HepG2 (cell line): Measurements from ENCODE around the gene PCSK2. TPM values are rescaled to one million over a fixed set of nuclear protein-coding genes. Genes with fewer than 3 reads are reported as not detected.

ENCODE experiments used
- ATAC-seq: fragments of 200-7000 bp; cut with Tn5 transposase; 3 replicates; pipeline ENCODE4 v1.9.1; 2020; ENCODE audit warnings: mild to moderate bottlenecking, moderate library complexity
- BruUV-seq: library from RNA; stranded (reverse); fragments of 400-500 nt; replicated peaks from 2 replicates; lab custom pipeline; 2021; lab: Mats Ljungman, UMichigan
- CTCF ChIA-PET: fragments of 300-600 bp; formaldehyde crosslinking; extraction: SDS; loops from one replicate; lab custom pipeline; 2021; ENCODE audit warnings: low total read pairs, inconsistent platforms, low intra/inter-chr PET ratio; lab: Yijun Ruan, JAX
- POLR2A ChIA-PET: fragments of 350-600 bp; sonication (Branson Sonifier 250); formaldehyde crosslinking; loops from one replicate; lab custom pipeline; 2020; ENCODE audit warnings: antibody characterized with exemption, inconsistent platforms; lab: Yijun Ruan, JAX
- DNase-seq: peaks from one replicate; pipeline ENCODE4 v3.0.0-alpha.2; 2015; ENCODE audit warnings: low spot score
- FAIRE-seq: peaks from 3 replicates; lab custom pipeline; 2011; peaks lifted over from hg19 to GRCh38; lab: Jason Lieb, UNC
- H2AFZ ChIP-seq: one replicate; pipeline ENCODE4 v1.6.1; 2011; ENCODE audit warnings: low read length, inconsistent platforms
- H3K27ac ChIP-seq: fragments of 300-600 bp; 3 replicates; pipeline ENCODE4 v1.8.0; 2011; ENCODE audit warnings: mixed run types, mild to moderate bottlenecking, mixed read lengths, low read length, inconsistent platforms; ENCODE audit not compliant: insufficient read depth; ENCODE audit errors: extremely low read length
- H3K27me3 ChIP-seq, 2 experiments: fragments of 200-600 bp in 1 of 2; 2 replicates in 1 of 2; 3 replicates in 1 of 2; pipeline versions ENCODE4 v1.6.0 to v1.8.0; 2011; ENCODE audit warnings: low read length in 2 of 2, mild to moderate bottlenecking in 2 of 2, moderate library complexity in 2 of 2, inconsistent platforms in 1 of 2; ENCODE audit not compliant: insufficient read depth in 2 of 2, control insufficient read depth in 1 of 2
- H3K36me3 ChIP-seq, 2 experiments: fragments of 200-600 bp in 1 of 2; replicated peaks in 1 of 2; 2 replicates in 1 of 2; 3 replicates in 1 of 2; pipeline versions ENCODE4 v1.5.1 to v1.8.0; 2011; ENCODE audit warnings: low read length in 2 of 2, inconsistent platforms in 1 of 2; ENCODE audit not compliant: insufficient read depth in 2 of 2, control insufficient read depth in 1 of 2
- H3K4me1 ChIP-seq: 2 replicates; pipeline ENCODE4 v1.5.1; 2012; ENCODE audit warnings: low read length, inconsistent platforms; ENCODE audit not compliant: insufficient read depth
- H3K4me2 ChIP-seq: 2 replicates; pipeline ENCODE4 v1.6.0; 2011; ENCODE audit warnings: low read depth, low read length, inconsistent platforms
- H3K4me3 ChIP-seq, 3 experiments: fragments of 200-600 bp in 1 of 3; sonication (generic), shearing (Covaris generic) in 1 of 3; replicated peaks in 1 of 3; 2 replicates each; pipeline ENCODE4 v1.5.1; 2011 to 2016; ENCODE audit warnings: low read length in 3 of 3, inconsistent platforms in 2 of 3, low read depth in 2 of 3, mild to moderate bottlenecking in 2 of 3, control low read depth in 1 of 3, mixed read lengths in 1 of 3; ENCODE audit not compliant: insufficient read depth in 1 of 3
- H3K79me2 ChIP-seq: one replicate; pipeline ENCODE4 v1.6.1; 2011; ENCODE audit warnings: low read length, inconsistent platforms; ENCODE audit not compliant: insufficient read depth
- H3K9ac ChIP-seq: 2 replicates; pipeline ENCODE4 v1.6.0; 2011; ENCODE audit warnings: mild to moderate bottlenecking, low read depth, low read length, inconsistent platforms; ENCODE audit not compliant: insufficient read depth
- H3K9me3 ChIP-seq: 2 replicates; pipeline ENCODE4 v1.5.1; 2012; ENCODE audit warnings: mild to moderate bottlenecking, low read length
- H4K20me1 ChIP-seq: 2 replicates; pipeline ENCODE4 v1.6.0; 2011; ENCODE audit warnings: inconsistent platforms, mild to moderate bottlenecking, low read length, moderate library complexity; ENCODE audit not compliant: insufficient read depth
- FOSL1 ChIP-seq: sonication (generic); formaldehyde crosslinking; IDR thresholded peaks from 2 replicates; pipeline ENCODE4 v1.9.0; 2021; ENCODE audit warnings: missing genetic modification reagents, borderline replicate concordance
- FOSL2 ChIP-seq: sonication (generic); formaldehyde crosslinking; IDR thresholded peaks from 2 replicates; pipeline ENCODE4 v1.4.0; 2020; ENCODE audit warnings: missing genetic modification reagents
- ZNF263 ChIP-seq: sonication (generic); formaldehyde crosslinking; IDR thresholded peaks from 2 replicates; pipeline ENCODE4 v1.4.0; 2020; ENCODE audit warnings: missing genetic modification reagents
- ZNF660 ChIP-seq: sonication (generic); formaldehyde crosslinking; IDR thresholded peaks from 2 replicates; pipeline ENCODE4 v1.5.1; 2020; ENCODE audit warnings: mild to moderate bottlenecking, low read depth, missing genetic modification reagents, borderline replicate concordance
- WGBS: methylation state at CpG from one replicate; pipeline ENCODE4 v1.1.6; 2017; ENCODE audit warnings: low lambda C conversion rate; 5-methylcytosine and 5-hydroxymethylcytosine counted together
- in situ Hi-C: cut with HindIII; loops from 2 replicates; pipeline ENCODE4 v1.10.0; 2017; ENCODE audit warnings: low pct_unique_long_range_greater_than_20kb; ENCODE audit not compliant: extremely low pct_ligation_motif_present
- intact Hi-C: fragments of 100-400 bp; cut with micrococcal nuclease; formaldehyde crosslinking; loops from one replicate; pipeline ENCODE4 v1.10.0; 2022; ENCODE audit not compliant: unreplicated experiment
- polyA plus RNA-seq, 8 experiments: library from polyadenylated mRNA; depleted of rRNA in 3 of 8; stranded (reverse) in 7 of 8; unstranded in 1 of 8; fragments of >200 nt; fragmentation: Illumina TruSeq in 4 of 8; extraction: Trizol in 4 of 8; gene quantifications; 2 replicates each; pipeline versions ENCODE4 v1.2.1 to v1.2.3, GENCODE V29; 2011 to 2016; ENCODE audit warnings: low read depth in 4 of 8, missing spikeins in 1 of 8, mixed read lengths in 1 of 8; ENCODE audit not compliant: insufficient read depth in 1 of 8
- total RNA-seq, 5 experiments: library from RNA; depleted of rRNA; stranded (reverse); fragments of >200 nt; fragmentation: Illumina TruSeq; extraction: Trizol; gene quantifications; 2 replicates each; pipeline ENCODE4 v1.2.3, GENCODE V29; 2016; ENCODE audit warnings: low read depth in 1 of 5
- TF ChIP-seq, protein P1 (sequence below): sonication (generic); formaldehyde crosslinking; conservative IDR thresholded peaks from 2 replicates; pipeline ENCODE4 v1.4.0; 2020; ENCODE audit warnings: mild to moderate bottlenecking, missing genetic modification reagents, moderate library complexity
- TF ChIP-seq, protein P2 (sequence below): IDR thresholded peaks from 2 replicates; pipeline ENCODE4 v1.6.1; 2012; ENCODE audit warnings: low read depth, low read length, improper control_type of control experiment

Gene PCSK2
- total and polyA plus RNA-seq, 2 of the 13 experiments (the other 11 are each of a cell fraction or from before 2014, with no cell fraction given), result not detected

DNA sequence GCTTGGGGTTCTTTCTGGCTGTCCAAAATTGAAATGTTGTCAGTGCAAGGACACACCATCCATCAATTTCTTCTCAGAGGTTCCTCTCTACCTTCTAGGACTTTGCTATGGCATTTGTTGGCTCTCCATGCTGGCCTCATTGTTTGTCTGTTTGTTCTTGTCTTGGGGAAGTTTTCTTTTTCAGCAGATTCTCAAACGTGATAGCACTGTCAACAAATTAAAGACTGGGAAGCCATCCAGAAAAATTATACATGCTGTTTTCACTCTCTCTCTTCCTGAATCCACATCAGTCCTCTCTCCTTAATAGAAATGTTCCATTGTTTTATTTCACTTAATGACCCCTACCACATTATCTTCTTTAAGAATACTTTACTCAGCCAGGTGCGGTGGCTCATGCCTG is 130.4 kb downstream of the PCSK2 start:
- Histone ChIP-seq H3K27ac (no peak overlapping the region), H3K9ac (no peak overlapping the region), H3K36me3 (no peaks in the 10 kb centered on the region), H3K9me3 (no peaks in the 10 kb centered on the region), H3K4me2 (no peak overlapping the region), H3K79me2 (no peaks in the 10 kb centered on the region), H3K4me3 (no peak overlapping the region), H3K27me3 (0 out of 5 replicates have a peak, but pooled peaks cover 0 to 2% of the 10 kb centered on the region in 2 experiments), H4K20me1 (no peaks in the 10 kb centered on the region), H3K4me1 (no peaks in the 10 kb centered on the region), H2AFZ (no peak overlapping the region)
- WGBS, result 20% methylated on average over 2 of the region's 2 CpGs
- intact Hi-C loops (no loop called here), in situ Hi-C loops (no loop called here)
- POLR2A ChIA-PET, result no interaction called here
- ATAC-seq (no peak), FAIRE-seq (no peak), DNase-seq (no peak)
- TF ChIP-seq, protein P1, sequence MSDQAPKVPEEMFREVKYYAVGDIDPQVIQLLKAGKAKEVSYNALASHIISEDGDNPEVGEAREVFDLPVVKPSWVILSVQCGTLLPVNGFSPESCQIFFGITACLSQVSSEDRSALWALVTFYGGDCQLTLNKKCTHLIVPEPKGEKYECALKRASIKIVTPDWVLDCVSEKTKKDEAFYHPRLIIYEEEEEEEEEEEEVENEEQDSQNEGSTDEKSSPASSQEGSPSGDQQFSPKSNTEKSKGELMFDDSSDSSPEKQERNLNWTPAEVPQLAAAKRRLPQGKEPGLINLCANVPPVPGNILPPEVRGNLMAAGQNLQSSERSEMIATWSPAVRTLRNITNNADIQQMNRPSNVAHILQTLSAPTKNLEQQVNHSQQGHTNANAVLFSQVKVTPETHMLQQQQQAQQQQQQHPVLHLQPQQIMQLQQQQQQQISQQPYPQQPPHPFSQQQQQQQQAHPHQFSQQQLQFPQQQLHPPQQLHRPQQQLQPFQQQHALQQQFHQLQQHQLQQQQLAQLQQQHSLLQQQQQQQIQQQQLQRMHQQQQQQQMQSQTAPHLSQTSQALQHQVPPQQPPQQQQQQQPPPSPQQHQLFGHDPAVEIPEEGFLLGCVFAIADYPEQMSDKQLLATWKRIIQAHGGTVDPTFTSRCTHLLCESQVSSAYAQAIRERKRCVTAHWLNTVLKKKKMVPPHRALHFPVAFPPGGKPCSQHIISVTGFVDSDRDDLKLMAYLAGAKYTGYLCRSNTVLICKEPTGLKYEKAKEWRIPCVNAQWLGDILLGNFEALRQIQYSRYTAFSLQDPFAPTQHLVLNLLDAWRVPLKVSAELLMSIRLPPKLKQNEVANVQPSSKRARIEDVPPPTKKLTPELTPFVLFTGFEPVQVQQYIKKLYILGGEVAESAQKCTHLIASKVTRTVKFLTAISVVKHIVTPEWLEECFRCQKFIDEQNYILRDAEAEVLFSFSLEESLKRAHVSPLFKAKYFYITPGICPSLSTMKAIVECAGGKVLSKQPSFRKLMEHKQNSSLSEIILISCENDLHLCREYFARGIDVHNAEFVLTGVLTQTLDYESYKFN, result no peak
- TF ChIP-seq, protein P2, sequence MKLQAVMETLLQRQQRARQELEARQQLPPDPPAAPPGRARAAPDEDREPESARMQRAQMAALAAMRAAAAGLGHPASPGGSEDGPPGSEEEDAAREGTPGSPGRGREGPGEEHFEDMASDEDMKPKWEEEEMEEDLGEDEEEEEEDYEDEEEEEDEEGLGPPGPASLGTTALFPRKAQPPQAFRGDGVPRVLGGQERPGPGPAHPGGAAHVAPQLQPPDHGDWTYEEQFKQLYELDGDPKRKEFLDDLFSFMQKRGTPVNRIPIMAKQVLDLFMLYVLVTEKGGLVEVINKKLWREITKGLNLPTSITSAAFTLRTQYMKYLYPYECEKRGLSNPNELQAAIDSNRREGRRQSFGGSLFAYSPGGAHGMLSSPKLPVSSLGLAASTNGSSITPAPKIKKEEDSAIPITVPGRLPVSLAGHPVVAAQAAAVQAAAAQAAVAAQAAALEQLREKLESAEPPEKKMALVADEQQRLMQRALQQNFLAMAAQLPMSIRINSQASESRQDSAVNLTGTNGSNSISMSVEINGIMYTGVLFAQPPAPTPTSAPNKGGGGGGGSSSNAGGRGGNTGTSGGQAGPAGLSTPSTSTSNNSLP, result no peak
- TF ChIP-seq FOSL1 (CRISPR knock-in tag) (no peak), ZNF263 (no peak), FOSL2 (CRISPR knock-in tag) (no peak), ZNF660 (no peak)
- no TSS peak for BruUV-seq
- CTCF ChIA-PET, result no interaction called here
